IPS-NIHi11 (cell line): ENCODE data around the gene PLCB1.
"Not testable (repeated sequence)": the region's sequence is repeated elsewhere in the genome, so short reads cannot be mapped to it uniquely, and the experiment has no call there.

ENCODE experiments used
- DNase-seq: peaks from one replicate; pipeline ENCODE4 v3.0.0; 2012; ENCODE audit warnings: mixed read lengths, low spot score

PLCB1 gene

GRCh38 chr20:8787090-8787489 is 655.0 kb downstream of the PLCB1 start:
- DNase-seq: no peak

- DNase-seq: no peak
These were observed 656.2 kb downstream of the PLCB1 start for GRCh38 chr20:8788275-8788674.

- no peak for DNase-seq
These were observed 656.8 kb downstream of the PLCB1 start for GRCh38 chr20:8788831-8789230.

GRCh38 chr20:8790442-8791074 is 658.5 kb downstream of the PLCB1 start:
- peak; percentile 54 for DNase-seq

- no peak for DNase-seq
These were observed 663.3 kb downstream of the PLCB1 start for GRCh38 chr20:8795404-8795803.

- DNase-seq: no peak
These were observed 664.1 kb downstream of the PLCB1 start for GRCh38 chr20:8796088-8796660.

- DNase-seq: no peak
These were observed 666.4 kb downstream of the PLCB1 start for GRCh38 chr20:8798505-8798904.

GRCh38 chr20:8800089-8800488 is 668.0 kb downstream of the PLCB1 start:
- DNase-seq: no peak

GRCh38 chr20:8801686-8802085 is 669.6 kb downstream of the PLCB1 start:
- no peak for DNase-seq

- DNase-seq: no peak
These were observed 671.0 kb downstream of the PLCB1 start for GRCh38 chr20:8803065-8803464.

GRCh38 chr20:8803941-8804340 is 671.9 kb downstream of the PLCB1 start:
- no peak for DNase-seq

GRCh38 chr20:8805737-8806442 is 673.8 kb downstream of the PLCB1 start:
- DNase-seq: no peak

- no peak for DNase-seq
These were observed 675.6 kb downstream of the PLCB1 start for GRCh38 chr20:8807480-8808201.

- DNase-seq: no peak
These were observed 676.1 kb downstream of the PLCB1 start for GRCh38 chr20:8808202-8808535.

- DNase-seq: no peak
These were observed 677.3 kb downstream of the PLCB1 start for GRCh38 chr20:8809107-8809953.

- DNase-seq: no peak
These were observed 679.9 kb downstream of the PLCB1 start for GRCh38 chr20:8811801-8812594.

GRCh38 chr20:8812817-8813216 is 680.8 kb downstream of the PLCB1 start:
- DNase-seq: no peak

- no peak for DNase-seq
These were observed 683.1 kb downstream of the PLCB1 start for GRCh38 chr20:8815208-8815607.

- DNase-seq: no peak
These were observed 697.2 kb downstream of the PLCB1 start for GRCh38 chr20:8829256-8829655.

GRCh38 chr20:8834294-8834693 is 702.2 kb downstream of the PLCB1 start:
- DNase-seq: not testable (repeated sequence)

- DNase-seq: no peak
These were observed 702.8 kb downstream of the PLCB1 start for GRCh38 chr20:8834851-8835250.
